Right kidney (tissue), 1 donor: ENCODE data around the gene IGF2BP2.
A peak's percentile ranks its signal among the peaks of the same experiment; 100 is the strongest.

ENCODE experiments used
- DNase-seq: peaks from one replicate; pipeline ENCODE4 v3.0.0-alpha.2; 2016

Gene IGF2BP2

DNA sequence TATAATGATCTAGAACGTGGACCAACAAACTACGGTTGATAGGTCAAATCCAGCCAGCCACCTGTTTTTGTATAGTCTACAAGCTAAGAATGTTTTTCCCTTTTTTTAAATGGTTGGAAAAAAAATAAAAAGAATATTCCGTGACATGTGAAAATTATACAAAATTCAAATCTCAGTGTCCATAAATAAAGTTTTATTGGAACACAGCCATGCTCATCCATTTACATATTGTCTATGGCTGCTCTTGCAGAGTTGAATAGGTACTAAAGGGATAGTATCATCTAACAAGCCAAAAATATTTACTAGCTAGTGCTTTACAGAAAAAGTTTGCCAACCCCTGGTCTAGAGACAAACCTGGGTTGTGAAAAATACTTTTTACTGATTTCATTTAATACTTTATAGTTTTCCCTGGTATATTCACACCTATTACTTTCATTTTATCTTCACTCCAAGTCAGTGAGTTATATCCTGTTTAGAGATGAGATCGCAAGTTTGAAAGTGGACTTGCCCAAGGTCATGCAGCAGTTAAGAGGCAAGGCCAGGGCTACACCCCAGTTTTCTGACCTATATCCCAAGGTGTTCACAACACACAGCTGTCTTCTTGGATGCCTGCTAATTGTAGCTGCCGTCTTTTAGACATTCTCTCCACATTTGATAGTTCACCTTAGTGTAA is 58.4 kb downstream of the IGF2BP2 start:
- DNase-seq, result no peak

DNA sequence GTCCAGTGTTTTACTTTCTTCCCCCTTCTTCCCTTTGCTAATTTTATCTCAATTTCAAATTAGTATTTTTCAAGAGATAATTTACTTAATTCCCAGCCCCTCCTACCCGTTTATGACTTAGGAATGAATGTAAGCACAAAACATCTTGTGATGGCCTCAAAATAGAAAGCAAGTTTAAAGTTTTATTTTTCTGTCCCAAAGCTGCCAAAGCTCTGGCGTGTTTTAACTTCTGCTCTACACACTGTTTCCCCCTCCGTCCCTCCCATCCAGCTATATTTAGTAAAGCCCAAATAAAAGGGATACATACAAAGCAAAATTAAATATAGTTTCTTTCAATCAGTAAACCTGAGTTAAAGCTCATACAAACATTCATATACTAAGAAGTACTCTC is 59.9 kb downstream of the IGF2BP2 start:
- DNase-seq, result no peak

DNA sequence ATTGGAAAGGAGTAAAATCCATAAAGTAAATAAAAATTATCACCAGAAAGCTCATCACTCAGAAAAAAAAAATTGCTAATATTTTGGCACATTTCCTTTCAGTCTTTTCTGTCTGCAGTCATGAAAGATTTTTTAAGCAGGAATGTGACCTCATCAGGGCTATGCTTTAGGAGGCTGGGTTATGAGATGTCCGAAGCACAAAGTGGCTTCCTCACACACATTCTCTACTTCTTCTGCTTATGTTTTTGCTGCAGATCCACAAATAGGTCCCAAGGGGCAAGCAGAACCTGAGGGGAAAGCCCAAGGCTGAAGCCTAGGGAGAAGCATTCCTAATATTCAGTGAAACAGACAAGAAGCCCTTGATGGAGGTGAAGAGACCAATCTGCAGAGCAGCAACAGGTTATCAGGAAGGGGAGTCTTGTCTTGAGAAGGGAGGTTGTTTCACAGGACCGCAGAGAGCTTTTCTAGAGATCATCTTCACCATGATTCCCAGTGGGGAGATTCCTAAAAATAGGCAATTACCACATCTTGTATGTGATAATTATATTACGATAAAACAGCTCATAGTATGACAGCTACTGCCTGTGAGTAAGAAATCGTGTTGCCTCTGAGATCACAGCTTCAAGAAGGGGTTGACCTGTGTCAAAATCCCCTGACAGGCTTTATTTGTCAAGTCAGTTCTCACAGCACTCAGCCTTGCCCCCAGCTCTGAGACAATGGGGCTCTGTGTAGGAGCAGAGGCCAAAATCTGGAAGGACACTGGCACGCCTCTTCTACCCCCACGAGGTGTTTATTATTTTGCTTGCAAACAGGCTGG is 60.5 kb downstream of the IGF2BP2 start:
- DNase-seq, result no peak

DNA sequence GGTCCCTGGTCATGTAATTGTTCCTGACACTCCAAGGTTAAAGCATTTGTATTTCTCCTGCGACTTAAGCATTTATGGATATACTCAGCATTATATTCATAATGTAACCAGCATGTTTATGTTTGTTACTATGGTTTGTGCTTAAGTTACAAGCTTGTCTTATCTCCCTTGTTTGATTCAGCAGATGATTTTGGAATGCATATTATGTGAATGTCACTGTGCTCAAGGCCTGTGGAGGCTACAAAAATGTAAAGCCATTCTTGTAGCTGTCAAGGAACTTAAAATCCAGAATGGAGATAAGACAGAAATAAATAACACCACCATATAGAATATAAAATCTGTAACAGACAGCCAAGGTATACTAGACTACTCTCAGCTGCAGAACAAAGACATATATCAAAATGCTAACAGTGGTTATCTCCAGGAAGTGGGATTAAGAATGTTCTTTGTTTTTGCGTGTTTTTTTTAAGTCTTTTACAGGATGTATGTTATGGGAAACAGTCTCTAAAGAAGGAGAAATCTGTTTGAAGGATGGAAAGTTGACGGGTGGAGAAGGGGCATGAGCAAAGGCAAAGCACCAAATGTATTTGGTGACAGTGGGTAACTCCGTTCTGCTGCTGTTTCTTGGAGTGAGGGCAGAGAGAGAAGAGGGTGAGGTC is 61.4 kb downstream of the IGF2BP2 start:
- DNase-seq, result no peak

DNA sequence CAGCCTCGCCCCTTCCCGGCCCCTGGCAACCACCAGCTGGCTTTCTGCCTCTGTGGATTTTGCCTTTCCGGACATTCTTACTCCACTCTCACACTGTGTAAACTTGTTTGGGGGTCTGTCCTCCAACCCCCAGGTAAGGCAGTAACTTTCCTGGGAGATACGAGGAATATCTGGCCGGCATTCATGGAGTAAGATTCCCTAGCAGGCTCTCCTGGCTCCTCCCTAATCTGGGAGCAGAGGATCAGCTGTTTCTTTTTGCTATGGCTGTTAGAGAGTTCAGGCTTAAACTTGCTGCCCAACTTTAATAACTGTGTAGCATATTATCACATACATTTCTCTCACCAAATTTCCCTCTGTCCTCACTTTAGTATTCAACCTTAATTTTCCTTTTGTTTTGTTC is 64.3 kb downstream of the IGF2BP2 start:
- no peak for DNase-seq

DNA sequence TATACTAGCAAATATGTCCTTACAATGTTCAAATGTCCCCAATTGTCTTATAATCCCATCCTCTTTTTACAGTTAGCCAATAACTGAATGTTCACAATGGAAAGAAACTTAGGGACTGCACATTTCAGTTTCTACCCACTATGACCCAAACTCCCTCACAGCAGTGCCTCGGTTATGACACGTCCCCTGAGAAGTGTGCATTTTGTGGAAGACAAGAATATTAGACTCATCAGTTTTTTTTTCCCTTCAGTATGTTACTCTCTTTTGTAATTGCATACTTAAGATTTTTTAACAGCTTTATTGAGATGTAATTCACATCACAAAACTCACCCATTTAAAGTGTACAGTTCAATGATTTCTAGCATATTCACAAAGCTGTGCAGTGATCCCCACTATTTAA is 64.8 kb downstream of the IGF2BP2 start:
- no peak for DNase-seq

DNA sequence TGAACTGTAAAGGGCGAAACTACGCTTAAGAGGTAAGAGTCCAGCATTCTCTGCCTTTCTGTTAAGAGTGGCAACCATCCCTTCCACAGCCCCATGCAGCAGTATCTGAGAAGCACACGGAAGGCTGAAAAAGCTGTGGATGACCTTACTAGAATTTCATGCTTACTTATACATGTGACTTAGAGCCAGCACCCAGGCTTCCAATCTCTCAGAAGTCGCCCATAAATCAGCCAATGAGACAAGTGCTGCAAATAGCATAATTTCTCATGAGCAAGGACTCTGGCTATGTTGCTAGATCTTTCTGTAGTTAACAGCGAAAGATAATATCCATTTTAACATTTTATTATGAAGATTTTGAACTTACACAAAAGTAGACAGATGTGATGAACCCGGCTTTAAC is 65.3 kb downstream of the IGF2BP2 start:
- DNase-seq, result no peak

DNA sequence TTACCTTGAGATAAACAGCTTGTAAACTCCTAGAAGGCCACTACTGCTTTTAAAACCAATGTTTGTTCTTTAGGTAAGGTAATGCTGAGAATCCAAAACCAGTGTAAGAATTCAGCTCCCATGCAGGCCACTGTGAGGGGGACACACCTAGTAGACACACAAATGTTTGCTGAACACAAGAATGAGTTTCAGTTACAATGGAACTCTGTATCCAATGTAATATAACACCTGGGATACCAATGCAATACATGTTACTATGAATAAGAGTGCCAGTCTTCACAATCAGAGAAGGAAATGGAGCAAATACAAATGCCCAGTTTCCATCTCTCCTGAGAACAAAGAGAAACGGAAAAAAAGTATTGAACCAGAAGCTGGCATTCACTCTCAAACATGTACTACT is 65.9 kb downstream of the IGF2BP2 start:
- no peak for DNase-seq

DNA sequence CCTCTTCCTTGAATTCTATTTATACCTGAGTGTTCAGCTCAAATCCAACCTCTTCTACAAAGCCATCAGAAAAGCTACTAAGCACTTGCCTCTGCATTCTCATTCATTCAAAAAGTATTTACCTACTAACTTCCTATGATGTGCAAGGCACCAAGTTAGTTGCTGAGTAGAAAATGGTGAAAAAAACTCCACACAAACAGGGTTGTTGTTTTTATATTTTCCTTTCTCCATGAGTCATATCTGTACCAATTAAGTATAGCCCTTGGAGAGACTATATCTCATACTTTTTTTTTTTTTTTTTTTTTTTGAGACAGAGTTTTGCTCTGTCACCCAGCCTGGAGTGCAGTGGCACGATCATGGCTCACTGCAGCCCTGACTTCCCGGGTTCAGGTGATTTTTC is 67.7 kb downstream of the IGF2BP2 start:
- no peak for DNase-seq

DNA sequence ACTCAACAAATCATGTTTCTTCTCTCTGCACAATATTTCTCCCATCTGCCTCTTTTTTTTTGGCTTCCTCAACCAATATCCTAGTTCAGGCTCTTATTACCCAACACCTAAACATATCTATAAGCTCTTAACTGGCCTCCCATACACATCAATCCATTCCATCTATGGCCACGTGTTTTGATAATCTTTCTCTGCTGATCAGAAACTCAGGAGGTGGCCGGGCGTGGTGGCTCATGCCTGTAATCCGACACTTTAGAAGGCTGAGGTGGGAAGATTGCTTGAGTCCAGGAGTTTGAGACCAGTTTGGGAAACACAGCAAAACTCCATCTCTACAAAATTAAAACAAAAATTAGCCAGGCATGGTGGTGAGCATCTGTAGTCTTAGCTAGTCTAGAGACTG is 68.4 kb downstream of the IGF2BP2 start:
- DNase-seq, result no peak

DNA sequence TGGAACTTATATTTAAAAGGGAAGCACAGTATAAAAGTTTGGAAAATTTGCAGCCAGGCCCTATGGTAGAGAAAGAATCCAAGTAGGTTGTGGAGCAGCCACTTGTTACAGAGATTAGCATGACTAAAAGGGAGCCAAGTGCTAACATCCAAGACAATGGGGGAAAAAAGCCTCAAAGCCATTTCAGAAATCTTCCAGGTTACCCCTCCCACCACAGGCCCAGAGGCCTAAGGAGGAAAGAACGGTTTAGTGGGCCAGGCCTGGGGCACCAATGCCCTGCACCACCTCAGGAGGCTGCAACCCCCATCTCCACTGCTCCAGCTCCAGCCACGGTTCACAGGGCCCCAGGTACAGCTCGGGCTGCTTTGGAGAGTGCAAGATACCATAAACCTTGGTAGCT is 69.9 kb downstream of the IGF2BP2 start:
- DNase-seq, result no peak

DNA sequence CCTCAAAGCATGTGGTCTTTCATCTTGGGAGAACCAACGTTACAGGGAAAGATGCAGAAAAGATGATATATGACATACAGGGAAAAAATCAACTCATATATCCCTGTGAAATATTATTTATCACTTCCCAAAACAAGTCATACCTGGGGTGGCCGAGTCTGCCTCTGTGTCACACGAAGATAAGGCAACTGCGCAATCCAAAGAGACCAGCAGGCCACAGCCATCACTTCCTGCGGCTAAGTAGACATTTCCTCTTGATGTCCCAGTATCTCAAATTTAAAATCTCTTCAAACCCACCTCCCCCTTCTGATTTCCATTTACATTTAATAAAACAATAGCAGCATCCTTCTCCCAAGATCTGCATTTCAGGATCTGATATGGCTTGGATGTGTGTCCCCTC is 71.5 kb downstream of the IGF2BP2 start:
- no peak for DNase-seq

DNA sequence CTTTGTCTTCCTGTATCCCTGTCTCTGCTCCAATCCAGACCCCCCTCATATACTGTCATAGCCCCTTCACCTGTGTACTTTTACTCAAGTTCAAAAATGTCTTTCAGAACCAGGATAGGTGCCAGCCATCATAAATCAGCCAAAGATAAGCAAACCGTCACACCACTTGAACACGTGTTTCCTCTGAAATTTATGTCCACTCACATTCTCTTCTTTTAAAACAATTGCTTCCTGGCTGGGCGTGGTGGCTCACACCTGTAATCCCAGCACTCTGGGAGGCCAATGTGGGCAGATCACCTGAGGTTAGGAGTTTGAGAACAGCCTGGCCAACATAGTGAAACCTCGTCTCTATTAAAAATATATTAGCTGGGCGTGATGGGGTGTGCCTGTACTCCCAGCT is 74.1 kb downstream of the IGF2BP2 start:
- no peak for DNase-seq

DNA sequence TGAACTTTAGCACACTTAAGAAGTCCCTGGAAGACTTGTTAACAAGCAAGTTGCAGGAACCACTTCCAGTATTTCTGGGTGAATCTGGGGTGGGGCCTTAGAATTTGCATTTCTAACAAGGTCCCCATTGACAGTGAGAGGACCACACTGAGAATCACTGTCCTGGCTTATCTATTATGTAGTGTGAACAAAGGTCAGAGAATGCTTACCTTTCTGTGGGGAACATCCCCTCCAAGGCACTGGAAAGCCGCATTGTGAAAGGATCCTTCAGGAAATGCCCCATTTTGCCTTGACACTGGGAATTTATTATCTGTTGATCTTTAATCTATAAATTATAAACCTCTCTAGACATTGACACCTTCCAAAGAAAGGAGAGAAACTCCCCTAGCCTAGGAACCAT is 74.8 kb downstream of the IGF2BP2 start:
- no peak for DNase-seq

DNA sequence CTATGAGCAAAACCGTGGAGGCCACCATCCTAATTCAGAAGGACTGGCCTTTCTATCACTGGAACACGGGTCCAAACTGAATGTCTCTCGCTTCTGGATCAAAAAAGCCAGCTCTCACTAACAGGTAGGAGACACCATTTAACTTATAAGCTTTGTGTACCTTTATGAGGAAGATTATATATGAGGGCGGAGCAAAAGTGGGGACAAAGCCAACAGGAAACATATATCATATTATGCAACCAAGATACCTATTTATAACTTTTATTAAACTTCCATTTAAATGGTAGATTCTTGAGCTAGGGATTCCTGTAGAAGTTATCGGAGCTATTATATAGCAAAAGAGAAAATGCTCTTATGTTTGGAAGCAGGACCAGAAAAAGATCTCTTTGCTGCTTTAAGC is 78.4 kb downstream of the IGF2BP2 start:
- DNase-seq, result no peak

DNA sequence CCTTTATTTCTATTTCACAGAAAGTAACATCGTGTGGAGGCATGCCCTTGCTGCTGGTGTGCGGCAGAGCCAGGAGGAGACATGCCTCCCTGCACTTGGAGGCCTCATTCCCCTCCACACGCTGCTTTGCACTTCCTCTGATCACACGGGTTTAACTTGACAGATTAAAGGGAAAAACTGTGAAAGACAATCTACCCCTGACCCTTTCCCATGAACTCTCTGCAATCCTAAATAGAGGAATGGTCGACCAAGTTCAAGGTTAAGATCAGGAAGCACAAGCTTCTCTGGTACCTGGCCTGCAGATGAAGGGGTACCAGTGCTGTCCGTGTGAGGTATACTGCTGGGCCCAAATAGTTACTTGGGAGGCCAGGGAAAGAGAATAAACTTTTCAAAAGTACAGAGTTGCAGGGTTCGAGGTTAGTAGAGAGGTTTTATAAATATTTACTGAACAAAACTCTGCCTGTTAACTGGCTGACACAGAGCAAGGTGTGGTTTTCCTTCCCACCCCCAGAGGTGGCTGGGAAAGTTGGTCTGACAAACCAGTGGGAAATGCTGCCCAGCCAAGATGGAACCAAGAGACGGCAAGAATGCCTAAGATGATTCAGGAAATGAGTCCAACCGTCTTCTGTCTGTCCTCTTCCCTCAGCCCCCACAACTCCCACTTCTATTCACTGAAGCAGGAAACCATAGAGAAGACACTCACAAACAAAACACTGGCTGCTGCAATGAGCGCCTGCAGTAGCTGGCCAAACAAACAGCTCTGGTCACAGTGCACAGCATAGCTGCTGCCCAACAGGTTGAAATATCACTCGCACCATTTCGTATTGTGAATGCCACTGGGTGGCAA is 79.6 kb downstream of the IGF2BP2 start:
- DNase-seq, result peak; percentile 57

DNA sequence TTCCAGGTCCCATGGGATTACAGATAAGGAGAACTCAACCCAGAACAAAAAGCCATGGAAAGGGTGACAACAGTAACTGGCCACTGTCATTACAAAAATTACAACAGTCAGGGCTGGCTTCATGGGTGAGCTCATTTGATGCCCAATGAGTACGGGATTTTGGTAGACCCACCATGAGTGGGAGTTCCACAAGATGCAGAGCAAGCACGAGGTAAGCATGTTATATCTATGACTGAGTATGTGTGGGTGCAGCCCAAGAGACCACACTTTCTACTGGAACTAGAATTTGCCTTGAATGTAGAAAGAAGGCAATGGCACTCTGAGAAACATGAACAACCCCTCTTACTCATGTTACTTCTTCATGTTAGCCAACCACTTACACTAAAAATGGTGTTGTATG is 83.3 kb downstream of the IGF2BP2 start:
- DNase-seq, result no peak

DNA sequence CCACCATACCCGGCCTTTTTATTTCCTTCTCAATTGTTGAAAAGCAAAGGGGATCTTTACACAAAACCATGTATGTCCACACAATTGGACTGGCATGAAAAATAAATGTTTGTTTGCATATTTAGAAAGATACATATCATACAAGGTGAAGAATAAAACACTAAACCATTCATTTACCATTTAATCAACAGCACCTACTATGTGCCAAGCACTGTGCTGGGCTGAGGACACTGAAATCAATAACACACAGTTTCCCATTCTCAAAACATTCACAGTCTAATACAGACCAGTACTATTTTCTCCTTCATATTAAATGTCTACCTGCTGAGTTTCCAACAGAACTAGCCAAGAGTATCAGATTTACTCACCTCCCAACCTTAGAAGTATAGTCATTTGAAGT is 84.7 kb downstream of the IGF2BP2 start:
- DNase-seq, result no peak

DNA sequence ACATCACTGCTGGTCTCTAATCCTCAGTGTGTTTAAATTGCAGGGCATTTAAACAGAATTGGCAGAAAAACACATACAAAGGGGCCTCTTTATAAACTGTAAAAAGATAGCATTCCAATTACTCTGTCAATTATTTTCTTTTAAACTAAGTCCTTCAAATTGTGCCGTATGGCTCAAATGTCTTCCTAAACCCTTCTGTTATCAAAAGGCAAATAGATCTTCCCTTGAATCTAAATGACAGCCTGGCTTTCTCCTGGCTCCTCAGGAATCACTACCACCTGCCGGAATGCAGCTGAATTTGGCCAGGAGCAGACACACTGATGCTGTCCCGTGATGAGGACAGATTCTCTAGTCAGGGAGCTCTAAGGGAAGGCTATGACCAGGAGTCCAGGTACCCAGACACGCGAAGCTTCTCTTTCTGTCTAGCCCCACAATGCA is 85.6 kb downstream of the IGF2BP2 start:
- DNase-seq, result no peak

DNA sequence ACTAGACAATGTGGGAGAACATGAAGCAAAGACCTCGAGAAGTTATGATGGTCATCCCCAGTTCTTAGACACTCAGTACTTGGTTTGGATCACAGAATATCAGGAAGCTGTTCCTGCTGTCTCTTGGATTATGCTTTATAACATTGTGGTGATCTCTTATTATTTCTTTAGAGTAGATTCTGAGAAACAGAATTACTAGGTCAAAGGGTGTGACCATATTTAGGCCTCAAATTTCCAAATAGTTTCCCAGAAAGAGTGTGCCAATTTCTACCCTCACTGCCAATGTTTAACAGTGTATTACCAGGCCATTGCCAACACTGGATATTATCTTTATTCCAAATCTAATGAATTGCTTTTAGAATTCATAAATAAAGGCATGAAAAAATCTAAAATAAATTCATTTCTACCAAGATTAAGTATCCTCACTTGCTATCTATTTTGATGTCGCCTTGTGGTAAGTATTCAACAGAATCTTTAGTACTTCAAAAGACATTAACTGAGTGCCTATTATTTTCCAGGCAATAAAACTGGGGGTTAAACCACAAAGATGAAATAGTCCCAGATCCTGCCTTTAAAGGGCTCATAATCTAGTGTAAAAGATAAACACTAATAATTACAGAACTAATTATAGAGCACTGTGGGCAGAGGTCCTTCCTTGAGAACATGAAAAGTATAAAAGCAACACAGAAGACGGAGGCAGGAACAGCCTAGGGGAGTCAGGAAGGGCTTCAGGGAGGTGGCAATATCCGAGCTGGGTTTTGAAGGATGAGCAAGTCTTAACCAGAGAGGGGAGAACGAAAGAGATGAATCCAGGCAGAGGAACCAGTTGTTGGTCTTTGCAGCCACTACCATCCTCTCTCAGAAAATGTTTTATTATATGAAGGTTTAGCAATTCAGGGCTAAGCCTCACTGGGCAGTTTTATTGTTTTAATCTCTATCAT is 86.8 kb downstream of the IGF2BP2 start:
- DNase-seq, result no peak

DNA sequence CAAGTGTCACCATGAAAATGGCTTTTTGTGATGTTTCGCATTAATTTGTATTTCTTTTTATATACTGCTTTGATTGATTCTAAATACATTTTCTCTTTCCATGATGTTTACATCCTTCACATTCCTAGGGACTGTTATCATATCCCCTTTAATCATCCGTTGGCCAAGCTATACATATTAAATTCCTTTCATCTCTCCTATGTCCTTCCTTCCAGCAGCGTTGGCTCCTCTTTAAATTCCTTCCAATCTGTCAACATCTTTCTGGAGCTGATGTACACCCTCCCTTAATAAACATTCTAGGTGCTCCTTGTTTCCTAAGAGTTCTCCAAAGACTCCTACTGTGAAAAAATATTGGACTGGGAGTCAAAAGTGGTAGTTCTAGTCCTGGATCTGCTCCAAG is 87.8 kb downstream of the IGF2BP2 start:
- no peak for DNase-seq

DNA sequence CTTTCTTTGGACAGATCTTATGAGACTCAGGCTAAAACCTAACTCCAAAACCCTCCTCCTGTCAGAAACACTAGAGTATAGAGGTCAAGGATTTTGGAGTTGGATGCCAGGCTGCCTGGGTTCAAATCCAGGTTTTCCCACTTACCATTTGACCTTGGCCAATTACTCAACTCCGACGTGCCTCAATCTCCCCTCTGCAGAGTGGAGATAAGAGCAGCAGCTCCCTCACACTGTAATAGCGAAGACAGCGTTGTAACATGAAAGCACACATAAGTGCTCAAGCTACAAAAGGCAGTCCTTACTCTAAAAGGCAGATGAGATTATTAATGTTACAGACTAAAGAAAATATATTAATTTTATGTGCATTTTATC is 90.1 kb downstream of the IGF2BP2 start:
- DNase-seq, result no peak
